Measurements from ENCODE around the gene CRB3. TPM values are rescaled to one million over a fixed set of nuclear protein-coding genes. Genes with fewer than 3 reads are reported as not detected.

The CRB3 gene
- total RNA-seq, 1 donor from 2014 or later = not detected

GRCh38 chr19:6481541-6482342 lies 17.7 kb downstream of the CRB3 start, which contains the start of gene DENND1C:
TSS of gene DENND1C (minus strand) at chr19:6481787. CDS start at chr19:6481695, 92 bp downstream.
- H3K4me1 Mint-ChIP-seq (ENCODE audit: low read depth, unreplicated experiment) = no peaks in the 10 kb centered on the region
- H3K4me3 Mint-ChIP-seq (ENCODE audit: unreplicated experiment) = peak within 1 kb of the TSS; percentile 47
- peak; percentile 56 for TF ChIP-seq CTCF (IDR thresholded peaks at IDR 0.05; ENCODE audit: partially characterized antibody, unreplicated experiment)
- no peaks in the 10 kb centered on the region for H3K36me3 Mint-ChIP-seq (ENCODE audit: unreplicated experiment)
- DNase-seq = peak; percentile 50
- H3K9me3 Mint-ChIP-seq (ENCODE audit: unreplicated experiment) = no peaks in the 10 kb centered on the region
- H3K27ac Mint-ChIP-seq (ENCODE audit: unreplicated experiment) = no peak within 1 kb of the TSS
- no peaks in the 10 kb centered on the region for H3K27me3 Mint-ChIP-seq (ENCODE audit: unreplicated experiment)

- Mint-ChIP-seq H3K27me3 (ENCODE audit: unreplicated experiment) (no peaks in the 10 kb centered on the region), H3K27ac (ENCODE audit: unreplicated experiment) (no peak overlapping the region), H3K36me3 (ENCODE audit: unreplicated experiment) (no peaks in the 10 kb centered on the region), H3K9me3 (ENCODE audit: unreplicated experiment) (no peaks in the 10 kb centered on the region), H3K4me1 (ENCODE audit: low read depth, unreplicated experiment) (no peaks in the 10 kb centered on the region), H3K4me3 (ENCODE audit: unreplicated experiment) (no peak overlapping the region)
- TF ChIP-seq CTCF (IDR thresholded peaks at IDR 0.05; ENCODE audit: partially characterized antibody, unreplicated experiment) = no peak
- no peak for DNase-seq
Observed at GRCh38 chr19:6482343-6482686, 18.2 kb downstream of the CRB3 start.

DNA sequence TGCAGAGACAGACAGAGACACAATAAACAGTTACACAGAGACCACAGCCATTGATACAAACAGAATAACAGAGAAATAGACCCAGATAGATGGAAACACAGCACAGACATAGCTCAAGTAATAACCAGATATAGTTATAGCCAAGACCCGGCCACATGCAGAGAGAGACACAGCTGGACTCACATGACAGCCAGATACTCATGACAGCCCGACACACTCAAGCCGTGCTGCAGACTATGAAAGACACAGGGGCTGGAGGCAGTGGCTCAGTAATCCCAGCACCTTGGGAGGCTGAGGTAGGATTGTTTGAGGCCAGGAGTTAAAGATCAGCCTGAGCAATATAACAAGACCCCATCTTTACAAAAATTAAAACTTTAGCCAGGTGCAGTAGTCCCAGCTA lies 19.2 kb downstream of the CRB3 start:
- Mint-ChIP-seq H3K9me3 (ENCODE audit: unreplicated experiment) (no peaks in the 10 kb centered on the region), H3K4me3 (ENCODE audit: unreplicated experiment) (no peak overlapping the region), H3K27ac (ENCODE audit: unreplicated experiment) (no peak overlapping the region), H3K27me3 (ENCODE audit: unreplicated experiment) (no peaks in the 10 kb centered on the region), H3K36me3 (ENCODE audit: unreplicated experiment) (no peaks in the 10 kb centered on the region), H3K4me1 (ENCODE audit: low read depth, unreplicated experiment) (no peaks in the 10 kb centered on the region)
- no peak for DNase-seq
- TF ChIP-seq CTCF (IDR thresholded peaks at IDR 0.05; ENCODE audit: partially characterized antibody, unreplicated experiment) = no peak

DNA sequence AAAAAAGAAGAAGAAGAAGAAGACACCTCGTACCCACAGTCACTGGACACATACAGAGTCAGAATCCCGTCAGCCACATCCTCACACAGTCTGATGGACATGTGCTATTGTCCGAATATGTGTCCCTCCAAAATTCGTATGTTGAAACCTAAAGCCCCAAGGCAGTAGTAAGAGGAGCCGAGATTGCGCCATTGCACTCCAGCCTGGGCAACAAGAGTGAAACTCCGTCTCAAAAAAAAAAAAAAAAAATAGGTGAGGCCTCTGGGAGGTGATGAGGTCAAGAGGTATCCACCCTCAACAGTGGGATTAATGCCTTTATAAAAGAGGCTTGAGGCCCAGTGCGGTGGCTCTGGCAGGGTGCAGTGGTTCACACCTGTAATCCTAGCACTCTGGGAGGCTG lies 20.2 kb downstream of the CRB3 start:
- no peak for DNase-seq
- Mint-ChIP-seq H3K27me3 (ENCODE audit: unreplicated experiment) (no peaks in the 10 kb centered on the region), H3K4me3 (ENCODE audit: unreplicated experiment) (no peak overlapping the region), H3K27ac (ENCODE audit: unreplicated experiment) (no peak overlapping the region), H3K4me1 (ENCODE audit: low read depth, unreplicated experiment) (no peaks in the 10 kb centered on the region), H3K9me3 (ENCODE audit: unreplicated experiment) (no peaks in the 10 kb centered on the region), H3K36me3 (ENCODE audit: unreplicated experiment) (no peaks in the 10 kb centered on the region)
- no peak for TF ChIP-seq CTCF (IDR thresholded peaks at IDR 0.05; ENCODE audit: partially characterized antibody, unreplicated experiment)

- no peak for TF ChIP-seq CTCF (IDR thresholded peaks at IDR 0.05; ENCODE audit: partially characterized antibody, unreplicated experiment)
- Mint-ChIP-seq H3K36me3 (ENCODE audit: unreplicated experiment) (no peaks in the 10 kb centered on the region), H3K4me1 (ENCODE audit: low read depth, unreplicated experiment) (no peaks in the 10 kb centered on the region), H3K27ac (ENCODE audit: unreplicated experiment) (no peak overlapping the region), H3K27me3 (ENCODE audit: unreplicated experiment) (no peaks in the 10 kb centered on the region), H3K9me3 (ENCODE audit: unreplicated experiment) (no peaks in the 10 kb centered on the region), H3K4me3 (ENCODE audit: unreplicated experiment) (no peak overlapping the region)
- DNase-seq = no peak
Observed at GRCh38 chr19:6484831-6485230, 20.8 kb downstream of the CRB3 start.

All from glutamatergic neuron (in vitro differentiated cells).